Smooth muscle cell (in vitro differentiated cells): Measurements from ENCODE around the gene SLC6A5. TPM values are rescaled to one million over a fixed set of nuclear protein-coding genes. Genes with fewer than 3 reads are reported as not detected.

Experiments used
- DNase-seq: peaks from one replicate; lab custom pipeline; 2025; ENCODE audit not compliant: unreplicated experiment; lab: John Stamatoyannopoulos, UW
- H2AFZ ChIP-seq: fragments of 200-600 bp; sonication (generic); 2 replicates; pipeline ENCODE4 v1.6.0; 2016; ENCODE audit warnings: antibody characterized with exemption, low read depth, mild to moderate bottlenecking
- H3F3A ChIP-seq: fragments of 200-600 bp; sonication (generic); 2 replicates; pipeline ENCODE4 v1.6.0; 2017; ENCODE audit warnings: antibody characterized with exemption, low read depth
- H3K27ac ChIP-seq: fragments of 200-600 bp; sonication (generic); 2 replicates; pipeline ENCODE4 v1.5.1; 2016; ENCODE audit warnings: low read depth, mild to moderate bottlenecking
- H3K27me3 ChIP-seq: fragments of 200-600 bp; sonication (generic); 2 replicates; pipeline ENCODE4 v1.6.1; 2016; ENCODE audit warnings: low read depth, mild to moderate bottlenecking
- H3K36me3 ChIP-seq: fragments of 200-600 bp; sonication (generic); 2 replicates; pipeline ENCODE4 v1.5.1; 2016; ENCODE audit warnings: low read depth
- H3K4me1 ChIP-seq: fragments of 200-600 bp; sonication (generic); 2 replicates; pipeline ENCODE4 v1.5.1; 2016; ENCODE audit warnings: low read depth
- H3K4me2 ChIP-seq: fragments of 200-600 bp; sonication (generic); 2 replicates; pipeline ENCODE4 v1.6.0; 2016; ENCODE audit warnings: mild to moderate bottlenecking
- H3K4me3 ChIP-seq: fragments of 200-600 bp; sonication (generic); 2 replicates; pipeline ENCODE4 v1.5.1; 2016; ENCODE audit warnings: mild to moderate bottlenecking
- H3K79me2 ChIP-seq: fragments of 200-600 bp; sonication (generic); 2 replicates; pipeline ENCODE4 v1.6.0; 2016; ENCODE audit warnings: low read depth, mild to moderate bottlenecking
- H3K9ac ChIP-seq: fragments of 200-600 bp; sonication (generic); 2 replicates; pipeline ENCODE4 v1.6.0; 2016; ENCODE audit warnings: low read depth
- H3K9me3 ChIP-seq: fragments of 200-600 bp; sonication (generic); replicated peaks from 2 replicates; pipeline ENCODE4 v1.5.1; 2016; ENCODE audit warnings: low read depth
- H4K20me1 ChIP-seq: fragments of 200-600 bp; sonication (generic); 2 replicates; pipeline ENCODE4 v1.6.0; 2016; ENCODE audit warnings: low read depth
- WGBS: methylation state at CpG from one replicate; pipeline ENCODE4 v1.1.7; 2016; ENCODE audit warnings: low lambda C conversion rate; 5-methylcytosine and 5-hydroxymethylcytosine counted together
- polyA plus RNA-seq: library from polyadenylated mRNA; unstranded; fragments of >200 nt; fragmentation: Nextera tagmentation; extraction: Ambion mirVana; gene quantifications from 2 replicates; pipeline ENCODE4 v1.2.1, GENCODE V29; 2016
- total RNA-seq: library from RNA; depleted of rRNA; stranded (reverse); fragments of >200 nt; gene quantifications from 2 replicates; pipeline ENCODE4 v1.2.3, GENCODE V29; 2014
- TF ChIP-seq, protein P1 (sequence below): fragments of 200-600 bp; sonication (generic); IDR thresholded peaks from 2 replicates; pipeline ENCODE4 v1.5.1; 2017; ENCODE audit warnings: borderline replicate concordance, mild to moderate bottlenecking, antibody characterized with exemption; ENCODE audit not compliant: insufficient read depth, poor library complexity, severe bottlenecking

SLC6A5 gene
- total and polyA plus RNA-seq, 2 experiments from 2014 or later = not detected

GRCh38 chr11:20611445-20611844, 12.0 kb downstream of the SLC6A5 start:
- DNase-seq = no peak
- H3K36me3 ChIP-seq = no peaks in the 10 kb centered on the region
- TF ChIP-seq, protein P1, sequence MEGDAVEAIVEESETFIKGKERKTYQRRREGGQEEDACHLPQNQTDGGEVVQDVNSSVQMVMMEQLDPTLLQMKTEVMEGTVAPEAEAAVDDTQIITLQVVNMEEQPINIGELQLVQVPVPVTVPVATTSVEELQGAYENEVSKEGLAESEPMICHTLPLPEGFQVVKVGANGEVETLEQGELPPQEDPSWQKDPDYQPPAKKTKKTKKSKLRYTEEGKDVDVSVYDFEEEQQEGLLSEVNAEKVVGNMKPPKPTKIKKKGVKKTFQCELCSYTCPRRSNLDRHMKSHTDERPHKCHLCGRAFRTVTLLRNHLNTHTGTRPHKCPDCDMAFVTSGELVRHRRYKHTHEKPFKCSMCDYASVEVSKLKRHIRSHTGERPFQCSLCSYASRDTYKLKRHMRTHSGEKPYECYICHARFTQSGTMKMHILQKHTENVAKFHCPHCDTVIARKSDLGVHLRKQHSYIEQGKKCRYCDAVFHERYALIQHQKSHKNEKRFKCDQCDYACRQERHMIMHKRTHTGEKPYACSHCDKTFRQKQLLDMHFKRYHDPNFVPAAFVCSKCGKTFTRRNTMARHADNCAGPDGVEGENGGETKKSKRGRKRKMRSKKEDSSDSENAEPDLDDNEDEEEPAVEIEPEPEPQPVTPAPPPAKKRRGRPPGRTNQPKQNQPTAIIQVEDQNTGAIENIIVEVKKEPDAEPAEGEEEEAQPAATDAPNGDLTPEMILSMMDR = no peak
- 85% methylated on average over 2 of the region's 2 CpGs for WGBS
- no peak overlapping the region for H3K9ac ChIP-seq
- H4K20me1 ChIP-seq = no peaks in the 10 kb centered on the region
- no peaks in the 10 kb centered on the region for H3K79me2 ChIP-seq
- no peaks in the 10 kb centered on the region for H3K9me3 ChIP-seq
- H3F3A ChIP-seq = no peaks in the 10 kb centered on the region
- H3K27me3 ChIP-seq = peaks cover 47% of the 10 kb centered on the region
- no peak overlapping the region for H3K4me2 ChIP-seq
- H2AFZ ChIP-seq = no peak overlapping the region
- no peak overlapping the region for H3K27ac ChIP-seq
- H3K4me3 ChIP-seq = no peak overlapping the region
- H3K4me1 ChIP-seq = no peaks in the 10 kb centered on the region

GRCh38 chr11:20611892-20612291, 12.5 kb downstream of the SLC6A5 start:
- no peak for DNase-seq
- Histone ChIP-seq H3K36me3 (no peaks in the 10 kb centered on the region), H3K4me3 (no peak overlapping the region), H3K9ac (no peak overlapping the region), H3K27ac (no peak overlapping the region), H2AFZ (no peak overlapping the region), H4K20me1 (no peaks in the 10 kb centered on the region), H3K4me2 (no peak overlapping the region), H3F3A (no peaks in the 10 kb centered on the region), H3K9me3 (no peaks in the 10 kb centered on the region), H3K27me3 (peaks cover 43% of the 10 kb centered on the region), H3K4me1 (no peaks in the 10 kb centered on the region), H3K79me2 (no peaks in the 10 kb centered on the region)
- TF ChIP-seq, protein P1 = no peak
- WGBS = 82% methylated on average over 4 of the region's 4 CpGs

DNA sequence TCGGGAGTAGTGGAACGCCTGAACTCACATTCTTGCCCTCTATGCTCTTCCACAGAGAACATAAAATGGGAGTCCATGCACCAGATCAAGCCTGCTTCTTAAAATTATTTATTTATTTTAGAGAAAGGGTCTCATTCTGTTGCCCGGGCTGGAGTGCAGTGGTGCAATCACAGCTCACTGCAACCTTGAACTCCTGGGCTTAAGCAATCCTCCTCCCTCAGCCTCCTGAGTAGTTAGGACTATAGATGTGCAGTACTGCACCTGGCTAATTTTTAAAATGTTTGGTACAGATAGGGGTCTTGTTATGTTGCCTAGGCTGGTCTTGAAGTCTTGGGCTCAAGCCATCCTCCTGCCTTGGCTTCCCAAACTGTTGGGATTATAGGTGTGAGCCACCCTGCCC, 13.0 kb downstream of the SLC6A5 start:
- H3K4me2 ChIP-seq = no peak overlapping the region
- DNase-seq = no peak
- no peak overlapping the region for H3K4me3 ChIP-seq
- H3K27me3 ChIP-seq = peaks cover 41% of the 10 kb centered on the region
- TF ChIP-seq, protein P1 = no peak
- no peak overlapping the region for H3K27ac ChIP-seq
- no peaks in the 10 kb centered on the region for H3K79me2 ChIP-seq
- H3K36me3 ChIP-seq = no peaks in the 10 kb centered on the region
- H3K9me3 ChIP-seq = no peaks in the 10 kb centered on the region
- no peaks in the 10 kb centered on the region for H3F3A ChIP-seq
- no peak overlapping the region for H2AFZ ChIP-seq
- H3K4me1 ChIP-seq = no peaks in the 10 kb centered on the region
- 63% methylated on average over 3 of the region's 3 CpGs for WGBS
- H3K9ac ChIP-seq = no peak overlapping the region
- no peaks in the 10 kb centered on the region for H4K20me1 ChIP-seq

DNA sequence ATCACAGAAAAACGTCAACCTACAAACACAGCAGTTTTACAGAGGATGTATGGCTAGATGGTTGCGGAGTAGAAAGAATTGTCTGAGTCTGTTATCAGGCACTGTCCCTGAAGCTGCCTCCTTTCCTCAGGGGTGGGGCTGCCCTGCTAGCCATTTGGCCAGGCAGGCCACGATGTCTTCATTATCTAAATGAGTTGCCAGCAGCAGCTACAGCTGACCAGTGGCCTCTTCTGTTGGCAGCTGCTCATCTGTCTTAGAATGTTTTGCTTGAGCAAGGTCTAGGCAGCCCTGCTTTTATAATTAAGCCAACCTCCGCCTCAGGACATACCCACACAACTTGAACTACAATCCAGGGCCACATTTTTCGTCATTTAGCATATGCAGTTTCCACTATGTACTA, 17.5 kb downstream of the SLC6A5 start:
- Histone ChIP-seq H4K20me1 (no peaks in the 10 kb centered on the region), H3K27ac (no peak overlapping the region), H2AFZ (no peak overlapping the region), H3K36me3 (no peaks in the 10 kb centered on the region), H3K79me2 (no peaks in the 10 kb centered on the region), H3K4me2 (no peak overlapping the region), H3K4me3 (no peak overlapping the region), H3K9ac (no peak overlapping the region), H3K4me1 (no peaks in the 10 kb centered on the region), H3K27me3 (peaks cover 47% of the 10 kb centered on the region), H3K9me3 (no peaks in the 10 kb centered on the region), H3F3A (no peaks in the 10 kb centered on the region)
- 68% methylated on average over 5 of the region's 5 CpGs for WGBS
- TF ChIP-seq, protein P1 = no peak
- no peak for DNase-seq
